ENCODE data around the gene PPP1R15B.
"Not testable (repeated sequence)": the region's sequence is repeated elsewhere in the genome, so short reads cannot be mapped to it uniquely, and the experiment has no call there.

The PPP1R15B gene

DNA sequence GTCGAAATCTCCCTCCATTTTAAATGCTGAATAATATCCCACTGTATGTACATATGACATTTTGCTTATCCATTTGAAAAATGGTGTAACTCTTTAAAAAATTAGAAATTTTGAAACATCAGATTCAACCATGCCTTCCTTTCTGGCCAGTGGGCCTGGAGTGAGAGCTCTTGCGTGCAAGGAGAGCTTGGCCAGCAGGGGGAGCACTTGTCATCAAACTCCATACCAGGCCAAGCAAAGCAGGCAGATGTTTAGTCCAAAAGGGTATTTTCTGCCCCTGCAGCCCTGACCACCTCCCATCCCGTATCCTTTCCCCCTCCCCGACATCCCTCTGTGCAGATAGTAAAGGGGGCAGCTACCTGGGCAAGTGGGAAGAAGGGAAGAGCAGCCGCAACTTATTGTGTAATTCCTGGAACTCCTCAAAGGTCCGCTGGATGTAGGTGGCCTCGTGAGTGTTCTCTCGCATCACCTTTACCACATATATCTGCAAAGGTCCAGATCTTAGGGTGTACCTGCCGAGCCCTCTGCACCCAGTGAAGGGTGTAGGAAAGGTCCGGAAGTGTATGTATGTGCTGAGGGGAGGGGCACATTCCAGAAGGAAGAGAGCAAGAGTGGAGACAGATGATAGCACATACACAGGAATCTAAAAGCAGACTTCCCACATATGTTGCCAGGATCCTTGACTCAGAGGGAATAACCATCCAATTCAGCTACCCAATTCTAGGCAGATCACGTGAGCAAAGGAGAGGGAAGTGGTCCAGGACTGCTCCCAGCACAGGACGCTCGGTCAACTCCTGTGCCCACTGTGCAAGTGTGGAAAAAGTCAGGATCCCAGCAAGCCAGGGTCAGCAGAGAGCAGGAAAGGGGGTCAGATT, 19.9 kb upstream of the PPP1R15B start:
- no peaks in the 10 kb centered on the region for H3K9me3 ChIP-seq (replicated peaks in 1 of 11)
- H3K36me3 ChIP-seq = peaks cover 84 to 100% (median 97%) of the 10 kb centered on the region in 11 experiments
- H3K27ac ChIP-seq = peak overlapping the region in 2 of 11 experiments; percentile 71 to 80; a peak in 1 of 22 replicates
- H3K4me3 ChIP-seq = no peak overlapping the region
- peaks cover 0 to 35% (median 24%) of the 10 kb centered on the region in 10 experiments; a peak in 18 of 20 replicates for H3K4me1 ChIP-seq
- H3K9ac ChIP-seq = no peak overlapping the region
- H3K4me2 ChIP-seq = no peak overlapping the region
- H4K20me1 ChIP-seq = no peaks in the 10 kb centered on the region; a peak in 1 of 22 replicates
- no peak for TF ChIP-seq Cebpa-rat (IDR thresholded peaks at IDR 0.05)
- no peaks in the 10 kb centered on the region for H3K27me3 ChIP-seq

DNA sequence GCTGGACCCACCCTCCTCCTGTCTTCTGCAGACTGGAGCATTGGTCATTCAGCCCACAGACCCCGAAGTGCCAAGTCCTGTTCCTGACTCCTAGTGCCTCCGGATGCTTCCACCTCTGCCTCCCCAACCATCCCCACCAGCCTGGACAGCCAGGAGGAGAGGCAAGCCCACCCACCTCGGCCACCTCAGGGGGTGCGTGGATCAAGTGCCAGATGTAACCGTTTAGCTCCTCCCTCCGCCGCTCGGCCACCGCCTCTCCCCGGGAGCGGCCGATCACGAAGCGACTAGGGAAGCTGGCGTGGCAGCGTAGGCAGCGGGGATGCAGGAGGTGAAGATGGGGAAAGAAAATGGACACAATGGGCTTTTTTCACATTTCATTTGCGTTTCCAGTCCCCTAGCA, 18.1 kb upstream of the PPP1R15B start:
- no peak overlapping the region for H3K4me2 ChIP-seq
- H3K9ac ChIP-seq = no peak overlapping the region
- no peak for TF ChIP-seq Cebpa-rat (IDR thresholded peaks at IDR 0.05)
- no peak overlapping the region for H3K4me3 ChIP-seq
- H3K27me3 ChIP-seq = no peaks in the 10 kb centered on the region
- no peak overlapping the region for H3K27ac ChIP-seq
- no peaks in the 10 kb centered on the region; a peak in 1 of 22 replicates for H4K20me1 ChIP-seq
- H3K36me3 ChIP-seq = peaks cover 90 to 100% (median 97%) of the 10 kb centered on the region in 11 experiments
- H3K4me1 ChIP-seq = peaks cover 0 to 21% (median 6%) of the 10 kb centered on the region in 10 experiments; a peak in 12 of 20 replicates
- H3K9me3 ChIP-seq (replicated peaks in 1 of 11) = no peaks in the 10 kb centered on the region

DNA sequence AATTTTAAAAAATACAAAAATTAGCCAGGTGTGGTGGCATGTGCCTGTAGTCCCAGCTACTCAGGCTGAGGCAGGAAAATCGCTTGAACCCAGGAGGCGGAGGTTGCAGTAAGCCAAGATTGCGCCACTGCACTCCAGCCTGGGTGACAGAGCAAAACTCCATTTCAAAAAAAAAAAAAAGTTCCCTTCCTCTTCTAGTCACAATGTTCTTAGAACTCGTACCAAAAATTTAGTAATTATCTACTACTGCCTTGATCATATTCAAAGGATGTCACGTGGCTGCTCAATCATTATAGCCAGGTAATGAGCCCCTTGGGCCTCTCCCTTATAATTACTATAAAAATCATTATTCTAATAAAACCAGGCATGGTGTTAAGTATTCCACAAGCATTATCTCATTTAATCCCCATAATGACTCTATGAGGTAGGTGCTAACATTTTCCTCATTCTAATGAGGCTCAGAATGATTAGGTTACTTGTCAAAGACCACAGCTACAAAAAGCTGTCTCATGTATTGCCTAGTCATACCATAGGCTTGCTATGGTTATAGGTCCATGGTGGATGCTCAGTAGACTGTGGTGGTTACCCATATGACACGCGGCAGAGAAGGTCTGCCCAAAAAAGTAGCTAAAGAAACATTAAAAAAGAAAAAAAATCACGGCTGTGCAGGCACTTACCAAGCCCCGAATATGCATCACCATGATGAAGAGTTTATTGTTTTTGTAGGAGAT, 15.5 kb upstream of the PPP1R15B start:
- no peaks in the 10 kb centered on the region for H3K27me3 ChIP-seq
- peak overlapping the region in 1 of 11 experiments; percentile 7; a peak in 1 of 22 replicates for H3K27ac ChIP-seq
- TF ChIP-seq Cebpa-rat (IDR thresholded peaks at IDR 0.05) = no peak
- H3K9me3 ChIP-seq (replicated peaks in 1 of 11) = no peaks in the 10 kb centered on the region
- H3K36me3 ChIP-seq = peaks cover 85 to 100% (median 97%) of the 10 kb centered on the region in 11 experiments
- H3K4me2 ChIP-seq = no peak overlapping the region
- no peaks in the 10 kb centered on the region; a peak in 1 of 22 replicates for H4K20me1 ChIP-seq
- no peak overlapping the region for H3K9ac ChIP-seq
- H3K4me3 ChIP-seq = no peak overlapping the region
- H3K4me1 ChIP-seq = peaks cover 0 to 14% (median 0%) of the 10 kb centered on the region in 10 experiments; a peak in 5 of 20 replicates

DNA sequence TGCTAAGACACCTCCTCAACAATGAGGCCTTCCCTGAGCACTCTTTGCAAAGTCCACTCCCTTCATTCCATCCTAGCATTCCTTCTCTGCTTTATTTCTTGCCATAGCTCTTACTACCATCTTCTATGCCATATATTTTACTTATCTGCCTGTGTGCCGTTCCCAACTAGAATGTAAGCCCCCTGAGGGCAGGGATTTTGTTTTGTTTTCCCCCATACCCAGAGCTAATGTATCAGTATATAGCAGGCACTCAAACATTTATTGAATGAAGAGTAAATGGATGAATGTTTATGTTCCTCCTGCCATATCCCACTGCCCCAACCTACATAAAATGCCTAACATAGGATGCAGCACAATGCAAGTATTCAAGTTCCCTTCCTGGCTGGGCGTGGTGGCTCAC, 14.9 kb upstream of the PPP1R15B start:
- Histone ChIP-seq H3K9me3 (replicated peaks in 1 of 11) (no peaks in the 10 kb centered on the region), H3K27me3 (no peaks in the 10 kb centered on the region), H3K27ac (no peak overlapping the region), H3K4me1 (peaks cover 0 to 14% (median 0%) of the 10 kb centered on the region in 10 experiments; a peak in 5 of 20 replicates), H4K20me1 (no peaks in the 10 kb centered on the region; a peak in 1 of 22 replicates), H3K4me2 (no peak overlapping the region), H3K4me3 (no peak overlapping the region), H3K36me3 (peaks cover 84 to 100% (median 97%) of the 10 kb centered on the region in 11 experiments), H3K9ac (no peak overlapping the region)
- no peak for TF ChIP-seq Cebpa-rat (IDR thresholded peaks at IDR 0.05)

DNA sequence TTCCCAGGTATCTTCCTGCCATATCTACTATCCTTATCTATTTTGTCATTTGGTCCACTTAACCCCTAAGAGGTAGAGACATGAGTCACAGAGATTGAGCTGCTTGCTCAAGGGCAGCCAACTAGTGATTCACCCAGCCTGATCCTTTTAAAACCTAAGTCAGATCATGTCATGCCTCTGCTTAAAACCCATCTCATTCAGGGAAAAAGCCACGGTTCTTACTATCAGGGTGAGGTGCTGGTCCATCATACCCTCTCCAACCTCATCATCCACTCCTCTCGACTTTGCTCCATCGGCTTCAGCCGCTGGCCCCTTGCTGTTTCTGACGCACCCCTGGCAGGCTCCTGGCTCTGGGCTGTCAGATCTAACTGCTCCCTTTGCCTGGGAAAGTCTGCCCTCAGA, 14.4 kb upstream of the PPP1R15B start:
- H3K9me3 ChIP-seq (replicated peaks in 1 of 11) = no peaks in the 10 kb centered on the region
- H3K9ac ChIP-seq = no peak overlapping the region
- no peak for TF ChIP-seq Cebpa-rat (IDR thresholded peaks at IDR 0.05)
- peaks cover 0 to 14% (median 0%) of the 10 kb centered on the region in 10 experiments; a peak in 5 of 20 replicates for H3K4me1 ChIP-seq
- H3K4me2 ChIP-seq = no peak overlapping the region
- no peak overlapping the region for H3K27ac ChIP-seq
- H3K36me3 ChIP-seq = peaks cover 85 to 100% (median 98%) of the 10 kb centered on the region in 11 experiments
- no peaks in the 10 kb centered on the region for H3K27me3 ChIP-seq
- no peak overlapping the region for H3K4me3 ChIP-seq
- no peaks in the 10 kb centered on the region for H4K20me1 ChIP-seq

DNA sequence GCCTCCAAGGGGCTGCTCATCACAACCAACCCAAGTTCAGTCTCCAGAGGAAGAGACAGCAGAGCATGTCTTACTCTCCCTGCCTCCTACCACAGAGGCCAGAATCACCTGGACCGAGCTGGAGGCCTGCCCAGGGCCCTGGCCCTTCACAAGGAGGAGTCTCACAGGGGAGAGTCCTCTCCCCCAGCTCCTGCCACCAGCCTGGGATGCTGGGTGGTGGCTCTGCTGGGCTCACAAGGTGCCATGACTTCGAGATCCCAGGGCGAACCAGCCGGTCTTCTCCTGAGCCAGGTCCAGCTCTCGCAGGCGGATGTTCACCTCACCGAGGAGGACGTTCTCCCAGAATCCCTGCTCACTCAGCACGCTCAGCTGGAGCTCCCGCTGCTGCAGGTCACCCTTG, 13.0 kb upstream of the PPP1R15B start:
- peaks cover 75 to 96% (median 86%) of the 10 kb centered on the region in 11 experiments for H3K36me3 ChIP-seq
- H3K9ac ChIP-seq = no peak overlapping the region
- H3K27ac ChIP-seq = no peak overlapping the region
- H3K4me2 ChIP-seq = no peak overlapping the region
- no peaks in the 10 kb centered on the region for H3K27me3 ChIP-seq
- H3K4me3 ChIP-seq = no peak overlapping the region
- no peaks in the 10 kb centered on the region for H3K9me3 ChIP-seq (replicated peaks in 1 of 11)
- H4K20me1 ChIP-seq = no peaks in the 10 kb centered on the region
- no peak for TF ChIP-seq Cebpa-rat (IDR thresholded peaks at IDR 0.05)
- H3K4me1 ChIP-seq = peaks cover 0 to 14% (median 0%) of the 10 kb centered on the region in 10 experiments; a peak in 5 of 20 replicates

DNA sequence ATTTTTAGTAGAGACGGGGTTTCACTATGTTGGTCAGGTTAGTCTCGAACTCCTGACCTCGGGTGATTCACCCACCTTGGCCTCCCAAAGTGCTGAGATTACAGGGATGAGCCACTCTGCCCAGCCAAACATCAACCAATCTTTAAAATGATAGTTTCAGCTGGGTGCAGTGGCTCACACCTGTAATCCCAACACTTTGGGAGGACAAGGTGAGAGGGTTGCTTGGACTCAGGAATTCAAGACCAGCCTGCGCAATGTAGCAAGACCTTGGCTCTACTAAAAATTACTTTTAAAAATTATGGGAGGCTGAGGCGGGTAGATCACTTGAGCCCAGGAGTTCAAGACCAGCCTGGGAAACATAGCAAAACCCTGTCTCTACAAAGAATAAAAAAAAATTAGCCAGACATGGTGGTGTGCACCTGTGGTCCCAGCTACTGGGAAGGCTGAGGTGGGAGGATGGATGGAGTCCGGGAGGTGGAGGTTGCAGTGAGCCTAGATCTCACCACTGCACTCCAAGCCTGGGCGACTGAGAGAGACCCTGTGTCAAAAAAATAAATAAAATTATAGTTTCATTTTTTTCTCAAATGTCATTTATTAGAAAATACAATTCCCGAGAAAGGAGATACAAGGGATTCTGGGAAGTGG, 10.6 kb upstream of the PPP1R15B start:
- H3K27ac ChIP-seq = peak overlapping the region in 1 of 11 experiments; percentile 39; a peak in 1 of 22 replicates
- H3K27me3 ChIP-seq; H3K9me3 ChIP-seq (replicated peaks in 1 of 11); H3K4me2 ChIP-seq; H4K20me1 ChIP-seq; H3K4me3 ChIP-seq; H3K9ac ChIP-seq: not testable (repeated sequence)
- peaks cover 12 to 32% (median 22%) of the 10 kb centered on the region in 10 experiments for H3K4me1 ChIP-seq
- H3K36me3 ChIP-seq = peaks cover 51 to 72% (median 62%) of the 10 kb centered on the region in 11 experiments

DNA sequence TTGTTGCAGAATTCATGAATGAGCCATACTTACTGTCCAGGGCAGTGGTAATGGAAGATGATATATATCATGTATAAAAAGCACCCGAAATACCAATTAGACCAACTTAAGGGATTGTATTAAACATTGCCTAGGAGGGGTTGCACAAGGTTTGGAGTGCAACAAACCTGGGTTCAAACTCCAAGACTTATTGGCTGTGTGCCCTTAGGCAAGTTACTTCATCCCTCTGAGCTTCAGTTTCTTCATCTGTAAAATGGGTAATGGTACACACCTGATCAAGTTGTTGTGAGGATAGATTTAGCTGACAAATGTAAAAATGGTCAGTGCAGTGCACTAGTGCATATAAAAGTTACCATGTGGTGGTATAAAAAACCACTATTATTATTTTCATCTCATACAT, 9.8 kb upstream of the PPP1R15B start:
- no peaks in the 10 kb centered on the region; a peak in 1 of 22 replicates for H4K20me1 ChIP-seq
- no peaks in the 10 kb centered on the region for H3K27me3 ChIP-seq
- no peaks in the 10 kb centered on the region for H3K9me3 ChIP-seq (replicated peaks in 1 of 11)
- no peak overlapping the region for H3K4me3 ChIP-seq
- no peak overlapping the region for H3K27ac ChIP-seq
- no peak overlapping the region for H3K9ac ChIP-seq
- H3K4me2 ChIP-seq = no peak overlapping the region
- H3K36me3 ChIP-seq = peaks cover 47 to 65% (median 54%) of the 10 kb centered on the region in 11 experiments
- TF ChIP-seq Cebpa-rat (IDR thresholded peaks at IDR 0.05) = no peak
- peaks cover 15 to 27% (median 23%) of the 10 kb centered on the region in 10 experiments for H3K4me1 ChIP-seq

All from BLaER1 treated with 17β-estradiol and CSF1 and Interleukin-3, amounts not matched to agents 10 nM and 100 nM (cell line).